K562 (cell line): ENCODE results near the gene PCCA.

Experiments used
- MAZ ChIP-seq, 2 experiments: fragments of 450-650 bp in 1 of 2; sonication (generic) in 1 of 2; formaldehyde crosslinking; IDR thresholded peaks in 1 of 2; conservative IDR thresholded peaks in 1 of 2; 2 replicates each; pipeline versions ENCODE4 v1.4.0 to v1.5.0; 2020; ENCODE audit warnings: mild to moderate bottlenecking in 1 of 2, missing genetic modification reagents in 1 of 2
- TAF1 ChIP-seq: IDR thresholded peaks from 2 replicates; pipeline ENCODE4 v1.6.1; 2011; ENCODE audit warnings: mild to moderate bottlenecking, low read length, moderate library complexity; ENCODE audit not compliant: insufficient read depth, control insufficient read depth, severe bottlenecking; ENCODE audit errors: extremely low read depth

GRCh38 chr13:100363285-100363711, 274.4 kb downstream of the PCCA start:
- TF ChIP-seq MAZ (CRISPR knock-in tag; conservative IDR thresholded peaks at IDR 0.05 in 1 of 2, IDR thresholded peaks at IDR 0.05 in 1 of 2) (no peak), TAF1 (no peak)
